ENCODE data around the gene DMD. TPM values are rescaled to one million over a fixed set of nuclear protein-coding genes. Genes with fewer than 3 reads are reported as not detected.

Gene DMD
- polyA plus RNA-seq, 3 donors: 0.23 TPM; not detected in 2

DNA sequence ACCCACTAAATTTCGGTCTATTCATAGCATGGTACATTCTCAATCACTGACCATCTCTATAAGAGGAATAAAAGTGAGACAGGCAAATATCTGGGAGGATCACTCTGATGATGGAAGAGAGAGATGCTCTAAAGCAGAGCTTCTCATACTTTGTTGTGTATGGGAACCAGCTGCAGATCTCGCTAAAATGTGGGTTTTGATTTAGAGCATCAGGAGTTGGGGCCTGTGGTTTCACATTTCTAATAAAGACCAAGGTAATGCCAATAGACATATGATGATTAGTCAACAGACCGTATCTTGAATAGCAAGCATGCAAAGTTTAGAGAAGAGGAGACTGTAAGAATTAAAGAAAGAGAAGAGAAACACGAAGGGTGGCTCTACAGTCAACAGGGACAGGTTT lies 2032.1 kb downstream of the DMD start:
- H3K9me3 Mint-ChIP-seq: peaks cover 0 to 2% (median 0%) of the 10 kb centered on the region in 7 donors
- Histone ChIP-seq H3K27me3 (ENCODE audit: control insufficient read depth in 2 of 2, insufficient read depth in 2 of 2, low read length in 2 of 2) (peaks cover 0 to 3% of the 10 kb centered on the region in 2 donors), H3K4me3 (replicated peaks in 1 of 3; ENCODE audit: low read depth in 2 of 3, low read length in 3 of 3) (no peak overlapping the region), H3K36me3 (replicated peaks in 1 of 2; ENCODE audit: control insufficient read depth in 1 of 2, insufficient read depth in 2 of 2, low read length in 2 of 2) (no peaks in the 10 kb centered on the region), H4K20me1 (ENCODE audit: insufficient read depth, low read length) (no peaks in the 10 kb centered on the region), H3K4me2 (replicated peaks; ENCODE audit: extremely low read depth, low read length, poor library complexity, severe bottlenecking) (no peak overlapping the region), H3K9me3 (replicated peaks in 1 of 2; ENCODE audit: control insufficient read depth in 1 of 2, insufficient read depth in 1 of 2, low read length in 2 of 2) (no peaks in the 10 kb centered on the region), H2AFZ (ENCODE audit: insufficient read depth, low read depth, low read length, poor library complexity, severe bottlenecking) (no peak overlapping the region), H3K4me1 (ENCODE audit: control insufficient read depth in 1 of 2, insufficient read depth in 2 of 2, low read length in 2 of 2) (no peaks in the 10 kb centered on the region), H3K79me2 (ENCODE audit: insufficient read depth, low read length) (no peaks in the 10 kb centered on the region), H3K27ac (ENCODE audit: low read depth in 1 of 2, low read length in 2 of 2) (no peak overlapping the region), H3K9ac (ENCODE audit: insufficient read depth, low read length, poor library complexity, severe bottlenecking) (no peak overlapping the region)
- H3K4me3 Mint-ChIP-seq: no peak overlapping the region
- no peaks in the 10 kb centered on the region for H3K4me1 Mint-ChIP-seq
- no peak for DNase-seq
- no peaks in the 10 kb centered on the region for H3K36me3 Mint-ChIP-seq
- TF ChIP-seq, protein P1, sequence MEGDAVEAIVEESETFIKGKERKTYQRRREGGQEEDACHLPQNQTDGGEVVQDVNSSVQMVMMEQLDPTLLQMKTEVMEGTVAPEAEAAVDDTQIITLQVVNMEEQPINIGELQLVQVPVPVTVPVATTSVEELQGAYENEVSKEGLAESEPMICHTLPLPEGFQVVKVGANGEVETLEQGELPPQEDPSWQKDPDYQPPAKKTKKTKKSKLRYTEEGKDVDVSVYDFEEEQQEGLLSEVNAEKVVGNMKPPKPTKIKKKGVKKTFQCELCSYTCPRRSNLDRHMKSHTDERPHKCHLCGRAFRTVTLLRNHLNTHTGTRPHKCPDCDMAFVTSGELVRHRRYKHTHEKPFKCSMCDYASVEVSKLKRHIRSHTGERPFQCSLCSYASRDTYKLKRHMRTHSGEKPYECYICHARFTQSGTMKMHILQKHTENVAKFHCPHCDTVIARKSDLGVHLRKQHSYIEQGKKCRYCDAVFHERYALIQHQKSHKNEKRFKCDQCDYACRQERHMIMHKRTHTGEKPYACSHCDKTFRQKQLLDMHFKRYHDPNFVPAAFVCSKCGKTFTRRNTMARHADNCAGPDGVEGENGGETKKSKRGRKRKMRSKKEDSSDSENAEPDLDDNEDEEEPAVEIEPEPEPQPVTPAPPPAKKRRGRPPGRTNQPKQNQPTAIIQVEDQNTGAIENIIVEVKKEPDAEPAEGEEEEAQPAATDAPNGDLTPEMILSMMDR (IDR thresholded peaks at IDR 0.05): no peak
- no peak overlapping the region for H3K27ac Mint-ChIP-seq
- no peaks in the 10 kb centered on the region for H3K27me3 Mint-ChIP-seq (ENCODE audit: low read depth in 3 of 3)
- intact Hi-C loops (cut with micrococcal nuclease): no loop called here
- WGBS (ENCODE audit: insufficient coverage): no CpG with 5 or more reads among the region's 4 CpGs

DNA sequence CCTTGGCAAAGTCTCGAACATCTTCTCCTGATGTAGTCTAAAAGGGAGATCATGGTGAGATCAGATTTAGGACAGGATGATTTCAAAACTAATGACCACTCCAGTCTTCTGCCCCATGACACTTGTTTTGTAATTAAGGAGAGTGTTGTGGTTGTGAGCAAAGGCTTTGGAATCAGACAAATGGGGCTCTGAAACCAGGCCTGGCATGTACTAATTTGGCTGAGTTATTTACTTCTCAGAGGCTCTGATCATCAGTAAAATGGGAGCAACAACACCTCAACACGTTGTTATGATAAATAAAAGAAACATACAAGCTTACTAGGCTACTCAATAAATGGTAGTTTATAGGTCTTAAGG lies 2032.6 kb downstream of the DMD start:
- Histone ChIP-seq H3K9me3 (replicated peaks in 1 of 2; ENCODE audit: control insufficient read depth in 1 of 2, insufficient read depth in 1 of 2, low read length in 2 of 2) (no peaks in the 10 kb centered on the region), H3K4me2 (replicated peaks; ENCODE audit: extremely low read depth, low read length, poor library complexity, severe bottlenecking) (no peak overlapping the region), H4K20me1 (ENCODE audit: insufficient read depth, low read length) (no peaks in the 10 kb centered on the region), H3K36me3 (replicated peaks in 1 of 2; ENCODE audit: control insufficient read depth in 1 of 2, insufficient read depth in 2 of 2, low read length in 2 of 2) (no peaks in the 10 kb centered on the region), H3K27me3 (ENCODE audit: control insufficient read depth in 2 of 2, insufficient read depth in 2 of 2, low read length in 2 of 2) (peaks cover 0 to 3% of the 10 kb centered on the region in 2 donors), H3K27ac (ENCODE audit: low read depth in 1 of 2, low read length in 2 of 2) (no peak overlapping the region), H3K4me3 (replicated peaks in 1 of 3; ENCODE audit: low read depth in 2 of 3, low read length in 3 of 3) (no peak overlapping the region), H3K79me2 (ENCODE audit: insufficient read depth, low read length) (no peaks in the 10 kb centered on the region), H3K9ac (ENCODE audit: insufficient read depth, low read length, poor library complexity, severe bottlenecking) (no peak overlapping the region), H3K4me1 (ENCODE audit: control insufficient read depth in 1 of 2, insufficient read depth in 2 of 2, low read length in 2 of 2) (no peaks in the 10 kb centered on the region), H2AFZ (ENCODE audit: insufficient read depth, low read depth, low read length, poor library complexity, severe bottlenecking) (no peak overlapping the region)
- H3K4me3 Mint-ChIP-seq: no peak overlapping the region
- no peaks in the 10 kb centered on the region for H3K36me3 Mint-ChIP-seq
- H3K4me1 Mint-ChIP-seq: no peaks in the 10 kb centered on the region
- no peaks in the 10 kb centered on the region for H3K9me3 Mint-ChIP-seq
- no CpG with 5 or more reads among the region's 2 CpGs for WGBS (ENCODE audit: insufficient coverage)
- DNase-seq: no peak
- TF ChIP-seq, protein P1 (IDR thresholded peaks at IDR 0.05): no peak
- intact Hi-C loops (cut with micrococcal nuclease): no loop called here
- H3K27me3 Mint-ChIP-seq (ENCODE audit: low read depth in 3 of 3): no peaks in the 10 kb centered on the region
- H3K27ac Mint-ChIP-seq: no peak overlapping the region

Measured in CD14-positive monocyte (primary cell).